GM21447 (cell line): ENCODE results near the gene PLOD1.
A peak's percentile ranks its signal among the peaks of the same experiment; 100 is the strongest.

Source experiments
- ATAC-seq: cut with Tn5 transposase; IDR thresholded peaks from one replicate; pipeline ENCODE4 v1.9.1; 2021; ENCODE audit not compliant: unreplicated experiment

Gene PLOD1

DNA sequence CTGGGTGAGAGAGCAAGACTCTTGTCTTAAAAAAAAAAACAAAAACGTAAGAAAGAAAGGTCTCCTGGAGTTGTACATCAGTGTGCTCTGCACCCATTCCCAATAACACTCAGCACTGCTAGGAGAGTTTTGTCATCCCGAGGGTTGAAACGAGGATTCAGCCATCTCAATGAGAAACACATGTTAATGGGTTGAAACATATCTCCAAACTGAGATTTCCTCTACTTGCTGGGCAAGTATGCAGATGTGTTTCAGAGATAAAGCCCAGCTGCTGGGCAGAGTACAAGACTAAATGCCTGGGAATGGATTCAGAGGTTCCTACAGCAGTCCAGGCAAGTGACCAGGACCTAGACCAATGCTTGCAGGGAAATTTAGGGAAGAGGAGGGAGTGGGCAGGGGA is 43.1 kb downstream of the PLOD1 start:
- no peak for ATAC-seq

DNA sequence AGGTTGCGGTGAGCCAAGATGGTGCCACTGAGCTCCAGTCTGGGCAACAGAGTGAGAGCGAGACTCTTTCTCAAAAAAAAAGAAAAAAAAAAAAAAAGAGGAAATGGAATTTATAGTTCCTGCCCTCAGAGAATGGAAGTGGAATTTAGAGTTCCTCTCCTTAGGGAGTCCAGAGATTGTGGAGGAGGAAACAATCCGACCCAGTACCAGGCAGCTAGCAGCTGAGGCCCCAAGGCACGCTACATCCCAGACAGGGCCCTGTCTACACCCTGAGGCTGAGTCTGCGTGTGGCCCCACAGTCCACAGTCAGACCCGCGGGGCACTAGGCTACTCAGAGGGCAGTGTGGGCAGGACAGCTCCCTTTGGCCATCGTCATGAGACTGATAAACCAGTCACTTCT is 43.8 kb downstream of the PLOD1 start:
- ATAC-seq = no peak

GRCh38 chr1:11979028-11979850 is 44.7 kb downstream of the PLOD1 start:
- ATAC-seq = no peak

DNA sequence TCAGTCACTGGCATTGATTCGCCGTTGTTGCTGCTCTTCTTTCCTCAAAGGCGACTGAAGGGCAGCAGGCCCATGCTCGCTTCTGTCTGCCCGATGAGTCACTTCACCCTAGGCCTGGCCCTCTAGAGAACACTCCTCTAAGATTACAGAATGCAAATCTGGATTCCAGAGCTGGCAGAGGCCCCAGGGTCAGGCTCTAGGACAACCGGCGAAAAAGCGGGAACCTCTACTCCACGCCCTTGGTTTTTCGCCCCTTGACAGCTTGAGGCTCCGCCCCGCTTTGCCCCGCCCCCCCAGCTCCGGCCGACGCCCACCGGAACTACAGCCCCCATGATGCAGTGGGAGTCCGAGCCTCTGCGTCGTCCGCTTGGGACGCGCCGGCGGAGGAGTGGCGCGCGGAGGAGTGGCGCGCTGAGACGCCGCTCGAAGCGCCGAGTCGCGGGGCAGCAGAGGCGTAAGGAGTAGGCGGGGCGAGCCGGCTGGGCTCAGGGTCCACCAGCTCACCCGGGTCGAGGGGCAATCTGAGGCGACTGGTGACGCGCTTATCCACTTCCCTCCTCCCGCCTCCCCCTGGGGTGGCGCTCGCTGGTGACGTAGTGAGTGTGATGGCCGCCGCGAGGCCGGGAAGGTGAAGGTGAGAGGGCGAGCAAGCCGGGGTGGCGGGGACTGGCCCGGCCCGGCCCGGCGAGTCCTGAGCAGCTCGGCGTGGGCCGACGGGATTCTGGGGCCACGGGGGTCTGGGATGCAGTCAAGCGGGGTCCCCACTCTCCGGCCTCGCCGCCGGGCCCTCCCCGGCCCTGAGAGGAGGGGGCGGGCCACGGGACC is 45.5 kb downstream of the PLOD1 start, which contains the start of gene MFN2:
MFN2 (plus strand) TSS at position 594 of the 825 bp plus-strand sequence. CDS start 8,725 bp downstream, outside the sequence.
- ATAC-seq = peak; percentile 81

- ATAC-seq = no peak
Measured at GRCh38 chr1:11980676-11980972, 46.1 kb downstream of the PLOD1 start.

- ATAC-seq = no peak
Measured at GRCh38 chr1:11981378-11982009, 47.0 kb downstream of the PLOD1 start.

DNA sequence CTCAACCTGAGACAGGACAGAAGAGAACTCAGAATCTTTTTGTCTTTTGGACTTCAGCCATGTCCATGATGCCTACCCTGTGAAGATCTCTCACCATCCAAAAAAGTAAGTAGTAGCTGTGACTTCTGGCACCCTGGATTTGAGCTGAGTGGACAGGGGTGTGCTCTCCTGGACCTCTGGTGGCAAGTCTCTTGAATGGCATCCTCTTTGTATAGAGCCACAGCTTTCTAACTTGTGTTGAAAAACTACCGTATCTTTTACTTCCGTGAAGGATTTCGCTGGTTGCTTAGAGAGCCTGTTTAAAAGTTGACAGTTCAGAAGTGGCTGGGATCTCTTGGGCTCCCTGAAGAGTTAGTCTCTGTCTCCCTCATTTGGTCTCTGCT is 47.5 kb downstream of the PLOD1 start:
- no peak for ATAC-seq

DNA sequence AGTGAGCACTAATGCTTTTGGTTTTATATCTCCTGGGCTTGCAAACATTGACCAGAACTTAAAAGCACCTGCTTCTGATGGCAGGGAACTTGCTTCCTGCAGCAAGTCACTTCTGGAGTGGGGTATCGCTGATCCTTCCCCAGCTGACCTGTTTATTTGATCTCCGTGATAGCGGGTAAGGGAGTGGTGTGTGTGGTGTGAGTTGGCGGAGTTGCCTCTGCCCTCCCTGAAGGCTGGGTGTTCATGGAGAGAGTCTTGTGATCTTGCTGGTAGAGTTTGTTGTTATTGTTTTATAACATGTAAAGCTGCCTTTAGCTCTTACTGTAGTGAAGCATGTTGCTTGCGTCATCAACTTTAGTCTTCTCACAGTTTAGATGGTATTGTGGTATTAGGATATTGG is 49.6 kb downstream of the PLOD1 start:
- no peak for ATAC-seq

GRCh38 chr1:11984576-11984975 is 50.1 kb downstream of the PLOD1 start:
- ATAC-seq = no peak

- no peak for ATAC-seq
Measured at GRCh38 chr1:11985171-11985570, 50.7 kb downstream of the PLOD1 start.

- no peak for ATAC-seq
Measured at GRCh38 chr1:11985851-11986250, 51.3 kb downstream of the PLOD1 start.

DNA sequence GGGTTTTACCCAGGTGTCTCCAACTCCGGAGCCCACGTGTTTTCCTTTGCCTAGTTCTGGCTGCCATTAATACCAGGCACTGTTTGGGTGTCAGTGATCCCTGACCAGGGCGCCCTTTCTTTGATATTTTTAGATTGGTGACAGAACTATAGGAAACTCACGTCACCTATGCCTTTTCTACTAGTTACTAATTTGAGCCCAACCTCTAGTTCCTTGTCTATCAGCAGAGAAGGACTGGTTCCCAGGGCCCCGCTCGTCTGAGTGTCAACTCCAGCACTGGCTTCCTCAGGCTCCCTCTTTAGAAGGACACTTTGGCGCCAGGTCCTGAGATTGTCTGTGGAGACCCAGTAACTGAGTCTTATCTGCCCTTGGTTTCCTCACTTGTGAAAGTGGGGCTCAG is 55.2 kb downstream of the PLOD1 start:
- ATAC-seq = no peak

DNA sequence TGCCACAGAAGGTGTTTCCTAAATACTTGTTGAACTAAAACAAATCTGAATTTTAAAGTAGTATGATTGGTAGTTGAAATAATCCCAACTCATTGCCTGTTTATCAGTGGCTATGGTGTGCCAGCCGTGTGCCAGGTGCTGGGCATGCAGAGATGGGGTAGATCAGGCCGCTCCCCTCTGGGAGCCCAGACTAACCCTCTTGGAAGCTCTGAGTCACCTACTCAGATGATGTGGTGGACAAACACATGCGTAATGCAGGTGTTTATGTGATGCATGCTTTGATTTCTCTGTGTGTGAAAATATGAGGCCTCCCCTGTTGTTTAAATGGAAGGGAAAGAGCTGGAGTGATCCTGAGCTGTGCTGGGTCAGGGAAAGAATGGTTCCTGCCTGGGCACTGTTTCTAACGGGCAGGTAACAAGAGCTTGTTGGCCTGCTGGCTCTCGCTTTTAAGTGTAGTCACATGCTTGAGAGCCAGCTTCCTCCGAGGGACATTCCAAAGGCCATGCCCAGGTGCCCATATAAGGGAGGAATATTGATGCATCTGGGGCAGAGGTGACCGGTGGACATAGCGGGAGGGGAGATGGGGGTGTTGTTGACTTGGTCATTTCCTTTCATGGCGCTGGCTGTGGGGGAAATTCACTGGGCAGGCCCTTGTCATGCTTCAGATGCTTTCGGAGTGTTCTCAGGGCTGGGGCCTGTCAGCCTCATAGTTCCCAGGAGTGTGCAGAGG is 56.0 kb downstream of the PLOD1 start:
- ATAC-seq = no peak

GRCh38 chr1:11991969-11992676 is 57.6 kb downstream of the PLOD1 start:
- ATAC-seq = no peak

DNA sequence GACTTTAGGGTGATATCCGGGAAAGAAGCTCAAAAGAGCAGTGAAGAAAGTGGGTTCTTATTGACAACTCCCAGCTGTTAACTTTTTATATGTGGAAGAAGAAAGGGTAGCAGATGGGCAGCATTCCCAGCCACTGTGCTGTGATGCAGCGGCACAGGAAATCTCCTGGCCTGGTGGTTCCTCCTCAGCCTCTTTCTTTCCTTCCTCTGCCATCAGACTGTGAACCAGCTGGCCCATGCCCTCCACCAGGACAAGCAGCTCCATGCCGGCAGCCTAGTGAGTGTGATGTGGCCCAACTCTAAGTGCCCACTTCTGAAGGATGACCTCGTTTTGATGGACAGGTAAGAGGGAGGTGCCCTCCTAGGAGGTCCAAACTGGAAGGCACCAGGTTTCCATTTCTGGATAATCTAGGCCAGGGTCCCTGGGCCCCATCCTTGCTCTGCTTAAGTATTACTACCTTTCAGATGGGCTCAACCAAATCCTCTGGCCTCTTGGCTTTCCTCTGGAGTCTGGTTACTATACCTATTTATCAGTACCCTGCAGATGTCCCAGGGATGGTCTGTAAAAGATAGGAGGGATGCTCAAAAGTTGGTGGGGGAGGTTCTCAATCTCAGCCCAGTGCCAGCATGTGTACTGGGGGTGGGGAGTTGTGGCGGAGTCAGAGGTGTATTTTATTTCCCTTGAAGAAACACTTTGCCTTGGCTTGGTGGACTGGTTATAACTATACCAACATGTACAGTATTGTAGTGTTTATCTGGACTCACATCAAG is 62.7 kb downstream of the PLOD1 start:
- ATAC-seq = no peak

DNA sequence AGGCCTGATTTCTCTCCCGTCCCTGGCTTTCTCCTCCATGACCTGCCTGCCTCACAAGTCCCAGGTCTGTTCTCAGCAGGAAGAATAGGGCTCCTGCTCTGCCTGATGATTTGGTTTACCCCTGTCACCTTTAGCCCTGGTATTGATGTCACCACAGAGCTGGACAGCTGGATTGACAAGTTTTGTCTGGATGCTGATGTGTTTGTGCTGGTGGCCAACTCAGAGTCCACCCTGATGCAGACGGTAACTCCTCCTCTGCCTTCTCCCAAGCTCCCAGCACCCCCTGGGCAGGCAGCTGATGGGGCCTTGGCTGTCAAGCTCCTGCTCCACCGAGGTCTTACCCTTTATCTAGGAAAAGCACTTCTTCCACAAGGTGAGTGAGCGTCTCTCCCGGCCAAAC is 64.1 kb downstream of the PLOD1 start:
- ATAC-seq = no peak

DNA sequence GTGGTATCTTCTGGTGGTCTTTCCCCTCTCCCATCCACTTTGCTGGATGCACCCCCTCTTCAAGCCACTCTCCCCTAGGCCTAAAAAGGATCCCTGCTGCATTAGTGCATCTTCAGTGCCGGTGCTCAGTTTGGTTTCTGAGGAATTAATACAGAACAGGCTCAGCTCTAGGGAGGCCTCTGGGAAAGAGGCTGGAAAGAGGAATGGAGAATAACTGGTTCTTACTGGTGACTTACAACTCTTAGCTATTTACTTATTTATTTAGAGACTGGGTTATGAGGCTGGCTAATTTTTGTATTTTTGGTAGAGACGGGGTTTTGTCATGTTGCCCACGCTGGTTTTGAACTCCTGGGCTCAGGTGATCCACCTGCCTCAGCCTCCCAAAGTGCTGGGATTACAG is 64.7 kb downstream of the PLOD1 start:
- ATAC-seq = no peak

DNA sequence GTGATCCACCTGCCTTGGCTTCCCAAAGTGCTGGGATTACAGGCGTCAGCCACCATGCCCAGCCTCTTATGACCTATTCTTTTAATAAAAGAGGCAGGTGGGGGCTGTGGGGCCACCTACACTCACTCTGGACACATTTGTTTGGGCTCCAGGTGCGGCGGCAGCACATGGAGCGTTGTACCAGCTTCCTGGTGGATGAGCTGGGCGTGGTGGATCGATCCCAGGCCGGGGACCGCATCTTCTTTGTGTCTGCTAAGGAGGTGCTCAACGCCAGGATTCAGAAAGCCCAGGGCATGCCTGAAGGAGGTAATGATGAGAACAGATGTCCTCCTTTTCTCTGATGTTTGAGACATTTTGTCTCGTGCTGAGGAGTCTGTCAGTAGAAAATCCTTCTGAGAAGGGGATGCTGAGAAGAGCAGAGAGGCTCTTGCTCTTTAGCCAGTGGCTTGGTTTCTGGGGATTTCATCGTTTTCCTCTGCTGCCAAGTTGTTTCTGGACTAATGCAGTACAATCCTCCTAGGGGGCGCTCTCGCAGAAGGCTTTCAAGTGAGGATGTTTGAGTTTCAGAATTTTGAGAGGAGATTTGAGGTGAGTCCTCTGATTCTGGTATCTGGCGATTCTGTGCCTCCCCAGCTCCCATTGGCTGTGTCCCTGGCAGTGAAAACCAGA is 66.9 kb downstream of the PLOD1 start:
- ATAC-seq = no peak

DNA sequence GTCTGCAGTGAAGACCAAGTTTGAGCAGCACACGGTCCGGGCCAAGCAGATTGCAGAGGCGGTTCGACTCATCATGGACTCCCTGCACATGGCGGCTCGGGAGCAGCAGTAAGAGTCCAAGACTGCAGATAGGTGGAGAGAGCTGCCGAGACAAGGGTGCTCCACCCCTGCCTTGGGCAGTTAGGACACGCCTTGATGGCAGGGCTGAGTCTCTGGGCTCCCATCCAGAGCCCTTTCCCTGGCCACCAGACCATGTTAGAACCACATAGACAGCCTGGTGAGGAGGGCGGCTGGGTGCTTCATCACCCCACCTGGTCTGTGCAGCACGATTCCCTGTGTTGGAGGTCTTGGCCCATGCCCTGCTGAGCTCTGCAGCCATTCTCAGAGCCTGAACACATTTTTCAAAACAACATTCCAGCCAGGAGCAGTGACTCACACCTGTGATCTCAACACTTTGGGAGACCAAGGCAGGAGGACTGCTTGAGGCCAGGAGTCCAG is 67.5 kb downstream of the PLOD1 start:
- ATAC-seq = no peak
